WERI-Rb-1 (cell line): ENCODE data around the gene PTBP1.

Source experiments
- DNase-seq: peaks from one replicate; pipeline ENCODE4 v3.0.0-alpha.2; 2020
- H3K27ac ChIP-seq: fragments of 250-450 bp; sonication (Bioruptor Pico); 2 replicates; pipeline ENCODE4 v1.5.1; 2020; ENCODE audit warnings: mild to moderate bottlenecking, moderate library complexity
- H3K27me3 ChIP-seq: fragments of 250-450 bp; sonication (Bioruptor Pico); 2 replicates; pipeline ENCODE4 v1.5.1; 2021; ENCODE audit warnings: mild to moderate bottlenecking, low read depth, moderate library complexity; ENCODE audit not compliant: insufficient read depth, severe bottlenecking
- H3K36me3 ChIP-seq: fragments of 250-450 bp; sonication (Bioruptor Pico); 2 replicates; pipeline ENCODE4 v1.5.1; 2020; ENCODE audit warnings: mild to moderate bottlenecking, moderate library complexity
- H3K4me3 ChIP-seq: 2 replicates; pipeline ENCODE4 v1.5.1; 2011; ENCODE audit warnings: low read depth, mild to moderate bottlenecking, control low read depth, low read length
- H3K9me3 ChIP-seq: fragments of 250-450 bp; sonication (Bioruptor Pico); 2 replicates; pipeline ENCODE4 v1.5.1; 2021; ENCODE audit warnings: mild to moderate bottlenecking, moderate library complexity; ENCODE audit not compliant: severe bottlenecking
- TF ChIP-seq, protein P1 (sequence below): IDR thresholded peaks from 2 replicates; pipeline ENCODE4 v1.5.1; 2011; ENCODE audit warnings: low read depth, mild to moderate bottlenecking, control low read depth, inconsistent platforms, low read length

The PTBP1 gene

DNA sequence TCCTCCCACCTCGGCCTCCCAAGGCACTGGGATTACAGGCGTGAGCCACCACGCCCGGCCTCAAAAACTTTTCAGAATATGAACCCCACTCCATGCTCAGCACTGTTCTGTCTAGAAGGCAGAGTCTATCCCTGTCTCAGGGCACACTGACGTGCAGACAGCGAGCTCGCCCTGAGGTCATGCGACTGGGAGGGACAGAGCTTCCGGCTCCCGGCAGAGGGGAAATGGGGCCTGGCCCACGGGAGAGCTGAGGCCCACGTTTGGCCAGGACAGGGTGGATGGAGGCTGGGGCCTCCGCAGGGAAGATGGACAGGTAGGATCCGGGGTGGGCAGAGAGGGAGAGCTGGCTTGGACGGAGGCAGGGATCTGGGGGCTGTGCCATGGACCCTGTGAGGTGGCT lies 27.6 kb downstream of the PTBP1 start:
- H3K27me3 ChIP-seq = no peaks in the 10 kb centered on the region
- H3K27ac ChIP-seq = no peak overlapping the region

DNA sequence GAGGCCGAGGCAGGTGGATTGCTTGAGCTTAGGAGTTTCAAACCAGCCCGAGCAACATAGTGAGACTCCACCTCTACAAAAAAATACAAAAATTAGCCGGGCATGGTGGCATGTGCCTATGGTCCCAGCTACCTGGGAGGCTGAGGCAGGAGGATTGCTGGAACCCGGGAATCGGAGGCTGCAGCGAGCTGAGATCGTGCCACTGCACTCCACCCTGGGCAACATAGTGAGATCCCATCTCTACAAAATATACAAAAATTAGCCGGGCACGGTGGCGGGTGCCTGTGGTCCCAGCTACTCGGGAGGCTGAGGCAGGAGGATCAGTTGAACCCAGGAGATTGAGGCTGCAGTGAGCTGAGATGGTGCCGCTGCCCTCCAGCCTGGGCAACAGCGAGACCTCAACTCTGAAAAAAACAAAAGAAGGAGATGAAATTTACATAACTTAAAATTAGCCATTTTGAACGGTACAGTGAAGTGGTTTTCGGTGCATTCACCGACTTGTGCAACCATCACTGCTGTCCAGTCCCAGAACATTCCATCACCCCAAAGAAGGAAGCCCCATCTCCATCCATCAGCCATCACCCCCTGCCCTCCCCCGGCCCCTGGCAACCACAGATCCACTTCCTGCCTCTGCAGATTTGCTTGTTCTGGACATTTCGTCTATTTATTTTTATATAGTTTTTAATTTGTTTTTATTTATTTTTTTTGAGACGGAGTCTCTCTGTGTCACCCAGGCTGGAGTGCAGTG lies 28.8 kb downstream of the PTBP1 start:
- Histone ChIP-seq H3K27me3 (no peaks in the 10 kb centered on the region), H3K27ac (no peak overlapping the region), H3K4me3 (no peak overlapping the region), H3K9me3 (no peaks in the 10 kb centered on the region), H3K36me3 (no peaks in the 10 kb centered on the region)
- no peak for DNase-seq
- TF ChIP-seq, protein P1, sequence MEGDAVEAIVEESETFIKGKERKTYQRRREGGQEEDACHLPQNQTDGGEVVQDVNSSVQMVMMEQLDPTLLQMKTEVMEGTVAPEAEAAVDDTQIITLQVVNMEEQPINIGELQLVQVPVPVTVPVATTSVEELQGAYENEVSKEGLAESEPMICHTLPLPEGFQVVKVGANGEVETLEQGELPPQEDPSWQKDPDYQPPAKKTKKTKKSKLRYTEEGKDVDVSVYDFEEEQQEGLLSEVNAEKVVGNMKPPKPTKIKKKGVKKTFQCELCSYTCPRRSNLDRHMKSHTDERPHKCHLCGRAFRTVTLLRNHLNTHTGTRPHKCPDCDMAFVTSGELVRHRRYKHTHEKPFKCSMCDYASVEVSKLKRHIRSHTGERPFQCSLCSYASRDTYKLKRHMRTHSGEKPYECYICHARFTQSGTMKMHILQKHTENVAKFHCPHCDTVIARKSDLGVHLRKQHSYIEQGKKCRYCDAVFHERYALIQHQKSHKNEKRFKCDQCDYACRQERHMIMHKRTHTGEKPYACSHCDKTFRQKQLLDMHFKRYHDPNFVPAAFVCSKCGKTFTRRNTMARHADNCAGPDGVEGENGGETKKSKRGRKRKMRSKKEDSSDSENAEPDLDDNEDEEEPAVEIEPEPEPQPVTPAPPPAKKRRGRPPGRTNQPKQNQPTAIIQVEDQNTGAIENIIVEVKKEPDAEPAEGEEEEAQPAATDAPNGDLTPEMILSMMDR = no peak

More for the DNA sequence above, 27.6 kb downstream of the PTBP1 start:
- H3K4me3 ChIP-seq = no peak overlapping the region
- H3K36me3 ChIP-seq = no peaks in the 10 kb centered on the region
- no peaks in the 10 kb centered on the region for H3K9me3 ChIP-seq
- DNase-seq = no peak
- TF ChIP-seq, protein P1 = no peak

- no peaks in the 10 kb centered on the region for H3K36me3 ChIP-seq
- no peak for DNase-seq
- H3K4me3 ChIP-seq = no peak overlapping the region
- no peaks in the 10 kb centered on the region for H3K9me3 ChIP-seq
- H3K27ac ChIP-seq = no peak overlapping the region
- no peaks in the 10 kb centered on the region for H3K27me3 ChIP-seq
- TF ChIP-seq, protein P1 = no peak
Measured at GRCh38 chr19:827314-827709, 30.1 kb downstream of the PTBP1 start.

DNA sequence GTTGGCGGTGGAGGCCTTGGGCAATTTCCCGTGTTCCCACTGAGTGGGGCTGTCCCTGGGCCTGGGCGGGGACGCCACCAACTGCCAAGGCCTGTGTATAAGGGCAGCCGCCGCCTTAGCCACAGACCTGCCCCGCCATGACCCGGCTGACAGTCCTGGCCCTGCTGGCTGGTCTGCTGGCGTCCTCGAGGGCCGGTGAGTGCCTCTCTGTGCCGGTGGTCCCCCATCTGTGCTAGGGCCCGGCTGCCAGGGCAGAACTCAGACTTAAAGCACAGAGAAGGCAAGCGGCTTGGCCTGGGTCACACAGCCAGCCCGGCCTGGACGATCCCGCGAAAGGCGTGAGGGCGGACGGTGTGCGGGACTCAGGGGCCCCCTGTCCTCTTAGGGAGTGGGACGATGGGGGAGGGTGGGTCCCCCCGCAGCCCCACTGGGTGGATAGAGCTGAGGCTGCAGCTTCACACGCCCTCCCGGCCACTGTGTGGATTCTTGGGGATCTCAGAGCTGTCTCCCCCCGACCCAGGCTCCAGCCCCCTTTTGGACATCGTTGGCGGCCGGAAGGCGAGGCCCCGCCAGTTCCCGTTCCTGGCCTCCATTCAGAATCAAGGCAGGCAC lies 30.6 kb downstream of the PTBP1 start, which contains the start of gene AZU1:
Gene AZU1 (plus strand): TSS at position 128 of the 612 bp plus-strand sequence. CDS start 10 bp downstream, at position 138.
- no peaks in the 10 kb centered on the region for H3K9me3 ChIP-seq
- H3K4me3 ChIP-seq = no peak within 1 kb of the TSS
- no peaks in the 10 kb centered on the region for H3K27me3 ChIP-seq
- no peaks in the 10 kb centered on the region for H3K36me3 ChIP-seq
- H3K27ac ChIP-seq = no peak within 1 kb of the TSS
- TF ChIP-seq, protein P1 = no peak
- no peak for DNase-seq

DNA sequence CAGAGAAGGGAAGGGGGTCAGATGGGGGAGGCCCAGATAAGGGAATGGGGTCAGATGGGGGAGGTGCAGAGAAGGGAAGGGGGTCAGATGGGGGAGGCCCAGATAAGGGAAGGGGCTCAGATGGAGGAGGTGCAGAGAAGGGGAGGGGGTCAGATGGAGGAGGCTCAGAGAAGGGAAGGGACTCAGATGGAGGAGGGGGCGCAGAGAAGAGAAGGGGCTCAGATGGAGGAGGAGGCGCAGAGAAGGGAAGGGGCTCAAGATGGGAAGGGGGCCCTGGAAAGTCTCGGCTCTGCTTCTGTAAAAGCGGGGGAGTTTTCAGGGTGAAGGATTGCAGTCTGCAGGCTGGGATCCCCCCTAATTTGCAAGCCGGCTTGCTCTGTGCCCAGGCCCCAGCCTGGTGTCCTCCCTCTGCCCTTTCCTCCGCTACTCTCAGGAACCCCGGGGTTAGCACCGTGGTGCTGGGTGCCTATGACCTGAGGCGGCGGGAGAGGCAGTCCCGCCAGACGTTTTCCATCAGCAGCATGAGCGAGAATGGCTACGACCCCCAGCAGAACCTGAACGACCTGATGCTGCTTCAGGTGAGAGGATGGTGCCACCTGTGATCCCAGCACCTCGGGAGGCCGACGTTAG lies 32.0 kb downstream of the PTBP1 start:
- Histone ChIP-seq H3K27me3 (no peaks in the 10 kb centered on the region), H3K4me3 (no peak overlapping the region), H3K36me3 (no peaks in the 10 kb centered on the region), H3K9me3 (no peaks in the 10 kb centered on the region), H3K27ac (no peak overlapping the region)
- TF ChIP-seq, protein P1 = no peak
- no peak for DNase-seq
